HepG2 (cell line): Measurements from ENCODE around the gene GBP3. TPM values are rescaled to one million over a fixed set of nuclear protein-coding genes. Genes with fewer than 3 reads are reported as not detected.

Experiments
- ATAC-seq: fragments of 200-7000 bp; cut with Tn5 transposase; 3 replicates; pipeline ENCODE4 v1.9.1; 2020; ENCODE audit warnings: mild to moderate bottlenecking, moderate library complexity
- BruUV-seq: library from RNA; stranded (reverse); fragments of 400-500 nt; replicated peaks from 2 replicates; lab custom pipeline; 2021; lab: Mats Ljungman, UMichigan
- CTCF ChIA-PET: fragments of 300-600 bp; formaldehyde crosslinking; extraction: SDS; loops from one replicate; lab custom pipeline; 2021; ENCODE audit warnings: low total read pairs, inconsistent platforms, low intra/inter-chr PET ratio; lab: Yijun Ruan, JAX
- POLR2A ChIA-PET: fragments of 350-600 bp; sonication (Branson Sonifier 250); formaldehyde crosslinking; loops from one replicate; lab custom pipeline; 2020; ENCODE audit warnings: antibody characterized with exemption, inconsistent platforms; lab: Yijun Ruan, JAX
- DNase-seq: peaks from one replicate; pipeline ENCODE4 v3.0.0-alpha.2; 2015; ENCODE audit warnings: low spot score
- FAIRE-seq: peaks from 3 replicates; lab custom pipeline; 2011; peaks lifted over from hg19 to GRCh38; lab: Jason Lieb, UNC
- H2AFZ ChIP-seq: one replicate; pipeline ENCODE4 v1.6.1; 2011; ENCODE audit warnings: low read length, inconsistent platforms
- H3K27ac ChIP-seq: fragments of 300-600 bp; 3 replicates; pipeline ENCODE4 v1.8.0; 2011; ENCODE audit warnings: mixed run types, mild to moderate bottlenecking, mixed read lengths, low read length, inconsistent platforms; ENCODE audit not compliant: insufficient read depth; ENCODE audit errors: extremely low read length
- H3K27me3 ChIP-seq, 2 experiments: fragments of 200-600 bp in 1 of 2; 2 replicates in 1 of 2; 3 replicates in 1 of 2; pipeline versions ENCODE4 v1.6.0 to v1.8.0; 2011; ENCODE audit warnings: low read length in 2 of 2, mild to moderate bottlenecking in 2 of 2, moderate library complexity in 2 of 2, inconsistent platforms in 1 of 2; ENCODE audit not compliant: insufficient read depth in 2 of 2, control insufficient read depth in 1 of 2
- H3K36me3 ChIP-seq, 2 experiments: fragments of 200-600 bp in 1 of 2; replicated peaks in 1 of 2; 2 replicates in 1 of 2; 3 replicates in 1 of 2; pipeline versions ENCODE4 v1.5.1 to v1.8.0; 2011; ENCODE audit warnings: low read length in 2 of 2, inconsistent platforms in 1 of 2; ENCODE audit not compliant: insufficient read depth in 2 of 2, control insufficient read depth in 1 of 2
- H3K4me1 ChIP-seq: 2 replicates; pipeline ENCODE4 v1.5.1; 2012; ENCODE audit warnings: low read length, inconsistent platforms; ENCODE audit not compliant: insufficient read depth
- H3K4me2 ChIP-seq: 2 replicates; pipeline ENCODE4 v1.6.0; 2011; ENCODE audit warnings: low read depth, low read length, inconsistent platforms
- H3K4me3 ChIP-seq, 3 experiments: fragments of 200-600 bp in 1 of 3; sonication (generic), shearing (Covaris generic) in 1 of 3; replicated peaks in 1 of 3; 2 replicates each; pipeline ENCODE4 v1.5.1; 2011 to 2016; ENCODE audit warnings: low read length in 3 of 3, inconsistent platforms in 2 of 3, low read depth in 2 of 3, mild to moderate bottlenecking in 2 of 3, control low read depth in 1 of 3, mixed read lengths in 1 of 3; ENCODE audit not compliant: insufficient read depth in 1 of 3
- H3K79me2 ChIP-seq: one replicate; pipeline ENCODE4 v1.6.1; 2011; ENCODE audit warnings: low read length, inconsistent platforms; ENCODE audit not compliant: insufficient read depth
- H3K9ac ChIP-seq: 2 replicates; pipeline ENCODE4 v1.6.0; 2011; ENCODE audit warnings: mild to moderate bottlenecking, low read depth, low read length, inconsistent platforms; ENCODE audit not compliant: insufficient read depth
- H3K9me3 ChIP-seq: 2 replicates; pipeline ENCODE4 v1.5.1; 2012; ENCODE audit warnings: mild to moderate bottlenecking, low read length
- H4K20me1 ChIP-seq: 2 replicates; pipeline ENCODE4 v1.6.0; 2011; ENCODE audit warnings: inconsistent platforms, mild to moderate bottlenecking, low read length, moderate library complexity; ENCODE audit not compliant: insufficient read depth
- CEBPB ChIP-seq: IDR thresholded peaks from 2 replicates; pipeline ENCODE4 v1.6.1; 2011; ENCODE audit warnings: low read depth, low read length, improper control_type of control experiment, borderline replicate concordance
- HMGA1 ChIP-seq: sonication (generic); formaldehyde crosslinking; conservative IDR thresholded peaks from 2 replicates; pipeline ENCODE4 v1.4.0; 2020; ENCODE audit warnings: missing genetic modification reagents
- LRRFIP1 ChIP-seq: sonication (generic); formaldehyde crosslinking; conservative IDR thresholded peaks from 2 replicates; pipeline ENCODE4 v1.4.0; 2020; ENCODE audit warnings: missing genetic modification reagents
- RFX5 ChIP-seq: IDR thresholded peaks from 2 replicates; pipeline ENCODE4 v1.6.1; 2011; ENCODE audit warnings: low read depth, low read length, improper control_type of control experiment
- TBL1XR1 ChIP-seq: fragments of 150-350 bp; IDR thresholded peaks from 2 replicates; pipeline ENCODE4 v1.6.1; 2014; ENCODE audit warnings: borderline replicate concordance, low read length; ENCODE audit not compliant: partially characterized antibody
- TCF7 ChIP-seq: sonication (generic); IDR thresholded peaks from 2 replicates; pipeline ENCODE4 v1.6.1; 2016; ENCODE audit warnings: antibody characterized with exemption, low read depth
- ZNF660 ChIP-seq: sonication (generic); formaldehyde crosslinking; IDR thresholded peaks from 2 replicates; pipeline ENCODE4 v1.5.1; 2020; ENCODE audit warnings: mild to moderate bottlenecking, low read depth, missing genetic modification reagents, borderline replicate concordance
- WGBS: methylation state at CpG from one replicate; pipeline ENCODE4 v1.1.6; 2017; ENCODE audit warnings: low lambda C conversion rate; 5-methylcytosine and 5-hydroxymethylcytosine counted together
- in situ Hi-C: cut with HindIII; loops from 2 replicates; pipeline ENCODE4 v1.10.0; 2017; ENCODE audit warnings: low pct_unique_long_range_greater_than_20kb; ENCODE audit not compliant: extremely low pct_ligation_motif_present
- intact Hi-C: fragments of 100-400 bp; cut with micrococcal nuclease; formaldehyde crosslinking; loops from one replicate; pipeline ENCODE4 v1.10.0; 2022; ENCODE audit not compliant: unreplicated experiment
- polyA plus RNA-seq, 8 experiments: library from polyadenylated mRNA; depleted of rRNA in 3 of 8; stranded (reverse) in 7 of 8; unstranded in 1 of 8; fragments of >200 nt; fragmentation: Illumina TruSeq in 4 of 8; extraction: Trizol in 4 of 8; gene quantifications; 2 replicates each; pipeline versions ENCODE4 v1.2.1 to v1.2.3, GENCODE V29; 2011 to 2016; ENCODE audit warnings: low read depth in 4 of 8, missing spikeins in 1 of 8, mixed read lengths in 1 of 8; ENCODE audit not compliant: insufficient read depth in 1 of 8
- total RNA-seq, 5 experiments: library from RNA; depleted of rRNA; stranded (reverse); fragments of >200 nt; fragmentation: Illumina TruSeq; extraction: Trizol; gene quantifications; 2 replicates each; pipeline ENCODE4 v1.2.3, GENCODE V29; 2016; ENCODE audit warnings: low read depth in 1 of 5

Gene GBP3
- total and polyA plus RNA-seq, 2 of the 13 experiments (the other 11 are each of a cell fraction or from before 2014, with no cell fraction given): 0.16 to 0.46 TPM

- FAIRE-seq (no peak), ATAC-seq (no peak), DNase-seq (no peak)
- H3K27me3 ChIP-seq: no peaks in the 10 kb centered on the region
- H4K20me1 ChIP-seq: no peaks in the 10 kb centered on the region
- intact Hi-C loops (no loop called here), in situ Hi-C loops (no loop called here)
- H2AFZ ChIP-seq: no peak overlapping the region
- 100% methylated on average over 1 of the region's 1 CpG for WGBS
- peaks cover 33% of the 10 kb centered on the region for H3K4me1 ChIP-seq
- no peaks in the 10 kb centered on the region for H3K36me3 ChIP-seq
- BruUV-seq: no TSS peak
- CTCF ChIA-PET: no interaction called here
- H3K9me3 ChIP-seq: peaks cover 18% of the 10 kb centered on the region
- no peak for TF ChIP-seq RFX5
- peak; percentile 18; the same call in 1 of the 2 replicates for TF ChIP-seq CEBPB
- TF ChIP-seq, all 625 proteins: peak for 1
- Histone ChIP-seq H3K79me2 (no peaks in the 10 kb centered on the region), H3K4me3 (no peak overlapping the region), H3K9ac (no peak overlapping the region), H3K4me2 (no peak overlapping the region), H3K27ac (no peak overlapping the region)
- POLR2A ChIA-PET: no interaction called here
Measured at GRCh38 chr1:89041721-89042120, 19.1 kb upstream of the GBP3 start.

- TF ChIP-seq TCF7: no peak
- no peak for TF ChIP-seq TBL1XR1
- TF ChIP-seq ZNF660 (CRISPR knock-in tag): no peak
- no peak for TF ChIP-seq HMGA1
- TF ChIP-seq LRRFIP1 (CRISPR knock-in tag): no peak
- TF ChIP-seq, all 625 proteins: peak for 0
- Histone ChIP-seq H3K4me1 (peaks cover 28% of the 10 kb centered on the region), H3K36me3 (no peaks in the 10 kb centered on the region), H3K4me2 (no peak overlapping the region), H3K9ac (no peak overlapping the region), H3K4me3 (no peak overlapping the region), H3K27me3 (no peaks in the 10 kb centered on the region), H3K9me3 (peaks cover 18% of the 10 kb centered on the region), H3K79me2 (no peaks in the 10 kb centered on the region), H4K20me1 (no peaks in the 10 kb centered on the region), H3K27ac (no peak overlapping the region), H2AFZ (no peak overlapping the region)
- FAIRE-seq (no peak), DNase-seq (no peak), ATAC-seq (no peak)
- ChIA-PET POLR2A (no interaction called here), CTCF (no interaction called here)
- no TSS peak for BruUV-seq
- in situ Hi-C loops (no loop called here), intact Hi-C loops (no loop called here)
- 60% methylated on average over 3 of the region's 3 CpGs for WGBS
Measured at GRCh38 chr1:89041119-89041641, 18.5 kb upstream of the GBP3 start.
